ENCODE results near the gene OTX2.

Gene OTX2

GRCh38 chr14:56810147-56810719 lies at the start of gene OTX2:
TSS of gene OTX2 (minus strand) at chr14:56810479. CDS start at chr14:56805456, 5,023 bp downstream.
- no peak for DNase-seq (ENCODE audit: extremely low read depth in 1 of 2, low read depth in 1 of 2)

DNA sequence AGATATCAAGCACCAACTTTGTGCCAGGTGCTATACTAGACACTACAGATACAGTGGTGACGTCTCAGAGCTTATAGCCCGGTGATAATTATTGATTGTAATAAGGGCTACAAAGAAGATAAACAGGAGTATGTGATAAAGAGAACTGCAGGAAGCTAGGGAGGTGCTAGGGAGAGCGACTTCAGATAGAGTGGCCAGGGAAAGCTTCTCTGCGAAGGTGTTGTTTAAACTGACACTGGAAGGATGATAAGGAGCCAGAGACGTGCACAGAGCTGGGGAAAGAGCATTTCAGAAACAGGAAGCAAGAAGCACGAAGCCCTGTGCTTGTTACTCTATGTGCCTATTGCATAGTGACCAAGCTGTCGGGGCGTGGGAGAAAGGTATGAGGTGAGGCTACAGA lies 48.1 kb upstream of the OTX2 start:
- no peak for DNase-seq (ENCODE audit: extremely low read depth in 1 of 2, low read depth in 1 of 2)

DNA sequence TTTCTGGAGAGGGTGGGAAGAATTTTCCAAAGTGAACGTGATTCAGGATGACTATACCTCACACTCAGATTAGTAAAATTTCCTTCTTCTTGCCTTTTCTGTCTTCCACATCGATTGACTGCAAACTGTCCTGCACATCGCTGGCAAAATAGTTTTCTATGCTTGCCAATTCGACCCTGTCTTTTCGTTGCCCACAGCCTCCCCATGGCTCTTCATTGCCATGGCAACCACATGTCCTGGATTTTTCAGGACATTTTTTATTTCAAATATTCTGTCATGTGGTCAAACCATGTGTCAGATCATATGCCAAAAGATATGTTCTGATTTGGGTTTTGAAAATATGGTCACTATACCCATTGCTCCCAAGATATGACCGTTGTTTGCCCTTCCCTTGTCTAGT lies 46.9 kb upstream of the OTX2 start:
- DNase-seq (ENCODE audit: extremely low read depth in 1 of 2, low read depth in 1 of 2), result no peak

DNA sequence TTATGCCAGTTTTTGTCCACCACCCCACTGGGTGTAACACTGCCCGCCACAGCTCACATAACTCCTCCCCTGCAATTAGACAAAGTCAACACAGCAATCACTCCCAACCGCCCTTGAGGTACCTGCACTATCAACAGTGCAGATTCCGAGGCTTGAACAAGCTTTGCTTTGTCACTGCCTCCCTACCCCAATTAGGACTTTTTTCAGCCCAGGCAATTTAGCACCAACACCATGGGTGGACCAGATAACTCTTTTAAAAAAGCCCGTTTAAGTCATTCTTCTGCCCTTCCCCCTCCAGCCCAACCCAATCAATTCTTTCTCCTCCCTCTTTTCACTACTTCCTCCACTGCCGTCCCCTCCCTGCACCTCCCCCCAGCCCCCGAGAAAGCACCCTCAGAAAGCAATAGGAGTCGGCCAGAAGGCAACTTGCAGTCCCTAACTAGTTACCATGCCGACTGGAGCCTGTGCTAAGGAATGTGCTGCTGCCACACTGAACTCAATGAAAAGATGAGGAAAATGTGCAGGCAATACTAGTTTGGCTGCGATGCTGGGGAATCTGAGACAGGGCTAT lies 45.7 kb upstream of the OTX2 start:
- no peak for DNase-seq (ENCODE audit: extremely low read depth in 1 of 2, low read depth in 1 of 2)

- no peak for DNase-seq (ENCODE audit: extremely low read depth in 1 of 2, low read depth in 1 of 2)
Observed at GRCh38 chr14:56854325-56854724, 44.0 kb upstream of the OTX2 start.

- no peak for DNase-seq (ENCODE audit: extremely low read depth in 1 of 2, low read depth in 1 of 2)
Observed at GRCh38 chr14:56846970-56847930, 37.0 kb upstream of the OTX2 start.

DNA sequence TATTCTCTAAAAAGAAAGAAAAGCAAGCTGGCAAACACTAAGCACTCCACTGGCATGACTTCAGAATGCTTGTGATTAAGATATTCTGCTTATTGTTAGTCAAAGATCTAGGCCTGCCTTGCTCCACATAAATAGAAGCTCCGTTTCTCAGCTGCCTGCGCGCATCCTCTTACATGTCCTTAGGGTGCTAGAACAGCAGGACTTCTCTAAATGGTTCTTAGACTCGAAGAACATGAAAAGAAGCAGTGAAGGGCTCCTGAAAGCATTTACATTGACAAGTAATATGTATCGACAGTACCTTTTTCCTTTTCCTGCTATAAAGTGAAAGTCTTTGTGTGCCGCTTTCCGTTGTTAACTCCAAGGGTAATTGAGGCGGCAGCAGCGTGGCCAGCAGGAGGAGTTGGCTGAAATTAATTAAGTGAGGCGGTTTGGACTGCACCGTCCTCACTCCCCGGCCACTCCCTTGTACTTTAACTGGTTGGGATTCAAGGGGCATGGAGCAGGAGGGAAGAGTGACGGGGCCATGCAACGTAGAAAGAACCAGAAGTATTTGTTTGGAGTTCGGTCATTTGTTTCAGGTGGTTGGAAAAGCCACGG lies 34.2 kb upstream of the OTX2 start:
- DNase-seq (ENCODE audit: extremely low read depth in 1 of 2, low read depth in 1 of 2), result no peak

- no peak for DNase-seq (ENCODE audit: extremely low read depth in 1 of 2, low read depth in 1 of 2)
Observed at GRCh38 chr14:56841611-56842010, 31.3 kb upstream of the OTX2 start.

GRCh38 chr14:56840221-56840620 lies 29.9 kb upstream of the OTX2 start:
- no peak for DNase-seq (ENCODE audit: extremely low read depth in 1 of 2, low read depth in 1 of 2)

DNA sequence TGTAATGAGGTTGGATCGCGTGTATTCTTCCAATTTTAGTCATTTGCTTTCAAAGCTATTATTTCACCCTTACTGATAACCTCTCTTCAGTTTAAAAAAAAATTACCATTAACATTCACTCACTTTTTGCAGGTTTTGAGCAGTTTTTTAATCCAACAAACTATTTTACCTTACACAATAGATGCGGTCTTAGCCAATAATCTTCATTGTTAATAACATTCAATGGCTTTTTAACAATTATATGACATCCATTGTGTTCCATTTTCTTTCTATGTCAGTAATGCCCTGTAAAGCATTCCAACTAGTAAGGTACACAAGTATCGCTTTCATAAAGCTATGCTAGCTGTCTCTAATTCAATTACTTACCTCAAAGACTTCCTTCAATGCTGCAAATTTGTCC lies 18.9 kb upstream of the OTX2 start:
- no peak for DNase-seq (ENCODE audit: extremely low read depth in 1 of 2, low read depth in 1 of 2)

GRCh38 chr14:56826214-56826613 lies 15.9 kb upstream of the OTX2 start:
- DNase-seq (ENCODE audit: extremely low read depth in 1 of 2, low read depth in 1 of 2), result no peak

DNA sequence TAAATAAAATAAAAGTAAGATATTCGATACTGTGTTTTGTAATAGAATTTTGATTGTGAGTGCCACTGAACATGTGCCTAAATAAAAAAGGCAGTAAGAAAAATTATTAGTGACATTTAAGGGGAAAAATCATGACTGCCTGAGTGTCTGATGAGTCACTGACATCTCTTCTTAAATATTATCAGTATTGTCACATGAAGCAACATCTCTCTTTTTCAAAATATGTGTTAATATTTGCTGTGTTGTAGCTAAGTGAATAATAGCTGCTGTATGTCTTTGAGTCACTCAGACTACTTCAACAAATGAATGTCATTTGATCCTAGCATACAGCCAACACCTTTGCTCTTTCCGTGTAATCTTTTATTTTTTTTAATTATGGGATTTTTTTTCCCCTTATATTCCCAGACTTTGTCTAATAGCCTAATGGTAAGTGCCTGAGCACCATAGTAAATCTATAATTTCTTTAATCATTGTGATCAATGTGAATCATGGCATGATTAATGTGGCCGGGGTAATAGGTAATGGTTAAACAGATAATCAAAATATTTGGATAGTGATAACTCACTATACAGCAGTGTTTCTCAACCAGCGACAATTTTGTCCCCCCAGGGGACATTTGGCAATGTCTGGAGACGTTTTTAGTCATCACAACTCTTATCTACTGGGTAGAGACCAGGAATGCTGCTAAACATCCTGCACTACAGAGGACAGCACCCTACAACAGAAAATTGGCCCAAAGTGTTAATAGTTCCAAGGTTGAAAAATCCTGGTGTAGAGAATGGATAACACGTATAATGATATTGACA lies 11.7 kb upstream of the OTX2 start:
- no peak for DNase-seq (ENCODE audit: extremely low read depth in 1 of 2, low read depth in 1 of 2)

GRCh38 chr14:56821177-56821576 lies 10.9 kb upstream of the OTX2 start:
- no peak for DNase-seq (ENCODE audit: extremely low read depth in 1 of 2, low read depth in 1 of 2)

- no peak for DNase-seq (ENCODE audit: extremely low read depth in 1 of 2, low read depth in 1 of 2)
Observed at GRCh38 chr14:56817396-56817921, 7.2 kb upstream of the OTX2 start.

- DNase-seq (ENCODE audit: extremely low read depth in 1 of 2, low read depth in 1 of 2), result no peak
Observed at GRCh38 chr14:56816574-56817391, 6.5 kb upstream of the OTX2 start.

DNA sequence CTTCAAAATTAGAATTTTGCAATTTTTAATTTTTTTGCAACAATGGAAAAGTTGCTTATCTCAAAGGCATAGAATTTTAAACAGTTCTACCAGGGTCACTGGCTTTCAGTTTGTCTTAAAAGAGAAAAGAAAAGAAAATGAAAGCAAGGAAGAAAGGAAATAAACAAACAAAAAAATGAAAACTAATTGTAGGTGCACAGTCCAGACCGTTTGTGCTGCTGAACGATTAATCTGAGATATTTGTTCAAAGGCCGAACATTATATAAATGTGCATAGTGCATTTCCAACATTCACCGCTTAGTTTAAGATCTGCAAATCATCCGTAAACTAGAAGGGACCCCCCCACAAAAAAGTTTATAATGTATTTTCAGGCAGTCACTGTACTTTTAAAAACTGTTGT lies 5.5 kb upstream of the OTX2 start:
- DNase-seq (ENCODE audit: extremely low read depth in 1 of 2, low read depth in 1 of 2), result no peak

DNA sequence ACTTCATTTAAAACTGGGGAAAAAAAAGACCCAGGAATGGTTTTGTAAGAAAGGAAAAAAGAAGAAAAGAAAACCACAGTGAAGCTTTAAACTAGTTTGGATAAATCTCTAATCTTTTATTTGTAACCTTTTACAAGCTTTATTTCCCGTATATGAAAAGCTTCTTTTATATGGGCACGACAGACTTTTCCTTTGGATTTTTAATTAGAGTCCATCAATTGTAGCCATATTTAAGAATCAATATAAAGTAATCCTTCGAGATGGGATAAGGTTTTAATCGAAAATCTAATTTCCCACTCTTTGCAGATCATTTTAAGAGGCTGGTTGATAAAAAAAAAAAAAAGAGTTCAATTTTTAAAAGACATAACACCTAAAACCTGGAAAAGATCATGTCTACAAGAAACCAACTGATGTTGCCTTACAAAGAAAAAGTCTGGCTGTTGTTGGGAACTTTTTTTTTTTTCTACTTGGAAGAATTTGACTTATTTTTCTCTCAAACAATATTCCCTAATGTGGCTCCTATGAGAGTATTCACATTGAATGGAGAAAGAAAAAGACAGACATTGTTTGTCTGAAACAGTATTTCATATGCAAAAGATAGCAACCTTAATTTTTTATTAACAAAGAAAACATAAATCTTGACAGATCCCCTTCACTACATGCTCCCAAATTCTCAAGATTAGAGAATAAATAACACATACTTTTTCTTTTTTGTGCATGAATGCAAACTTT lies 4.9 kb upstream of the OTX2 start:
- no peak for DNase-seq (ENCODE audit: extremely low read depth in 1 of 2, low read depth in 1 of 2)

DNA sequence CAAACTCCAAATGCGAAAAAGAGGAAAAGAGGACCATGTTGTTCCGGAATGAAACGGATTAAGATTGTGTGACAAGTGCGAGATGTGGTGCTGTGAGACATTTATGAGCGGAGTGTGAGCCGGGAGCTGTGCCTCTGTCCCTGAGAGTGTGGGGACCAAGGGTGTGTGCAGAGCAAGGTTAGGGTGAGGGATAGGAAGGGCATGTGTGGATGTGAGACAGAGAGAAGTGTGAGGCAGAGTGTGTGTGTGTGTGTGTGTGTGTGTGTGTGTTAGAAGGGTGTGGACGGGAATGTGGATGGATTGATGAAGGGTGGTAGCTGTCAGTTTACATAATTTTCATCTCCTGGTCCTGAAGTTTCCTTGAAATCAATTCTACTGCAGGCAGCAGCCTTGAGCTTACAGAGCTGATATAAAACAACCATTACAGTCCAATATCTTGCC lies 4.3 kb upstream of the OTX2 start:
- DNase-seq (ENCODE audit: extremely low read depth in 1 of 2, low read depth in 1 of 2), result no peak

- no peak for DNase-seq (ENCODE audit: extremely low read depth in 1 of 2, low read depth in 1 of 2)
Observed at GRCh38 chr14:56813143-56813551, 2.9 kb upstream of the OTX2 start.

Data from stimulated activated CD8-positive, alpha-beta memory T cell treated with anti-CD3 and anti-CD28 coated beads, Interleukin-7, amount 100 ng/mL, for 48 hours (primary cell).